GF-D8 (cell line): Measurements from ENCODE around the gene GPX4.
A peak's percentile ranks its signal among the peaks of the same experiment; 100 is the strongest.

Experiments used
- DNase-seq: peaks from one replicate; lab custom pipeline; 2025; lab: John Stamatoyannopoulos, UW

GPX4 gene

GRCh38 chr19:1103708-1104310 lies at the start of gene GPX4:
Gene GPX4 (plus strand): TSS chr19:1103994. CDS start chr19:1104044, 50 bp downstream.
- peak; percentile 96 for DNase-seq

GRCh38 chr19:1054102-1055027 lies 49.4 kb upstream of the GPX4 start:
- DNase-seq = no peak

GRCh38 chr19:1055028-1055425 lies 48.8 kb upstream of the GPX4 start:
- DNase-seq = no peak

- no peak for DNase-seq
Measured at GRCh38 chr19:1055886-1056620, 47.7 kb upstream of the GPX4 start.

GRCh38 chr19:1057176-1057855 lies 46.5 kb upstream of the GPX4 start:
- peak; percentile 2 for DNase-seq

GRCh38 chr19:1058112-1058511 lies 45.7 kb upstream of the GPX4 start:
- DNase-seq = no peak

GRCh38 chr19:1060689-1061088 lies 43.1 kb upstream of the GPX4 start:
- DNase-seq = no peak

- no peak for DNase-seq
Measured at GRCh38 chr19:1061987-1062386, 41.8 kb upstream of the GPX4 start.

GRCh38 chr19:1062387-1063029 lies 41.3 kb upstream of the GPX4 start:
- DNase-seq = no peak

- DNase-seq = no peak
Measured at GRCh38 chr19:1063030-1063908, 40.5 kb upstream of the GPX4 start.

- DNase-seq = no peak
Measured at GRCh38 chr19:1063909-1064660, 39.7 kb upstream of the GPX4 start.

- DNase-seq = peak; percentile 34
Measured at GRCh38 chr19:1064661-1065605, 38.9 kb upstream of the GPX4 start.

GRCh38 chr19:1065606-1066109 lies 38.1 kb upstream of the GPX4 start:
- DNase-seq = no peak

GRCh38 chr19:1066251-1066747 lies 37.5 kb upstream of the GPX4 start:
- DNase-seq = peak; percentile 28

GRCh38 chr19:1066748-1067340 lies 37.0 kb upstream of the GPX4 start, which contains the start of gene ARHGAP45:
Gene ARHGAP45 (plus strand): TSS chr19:1067167. CDS start chr19:1067406, 239 bp downstream.
- DNase-seq = peak; percentile 45

GRCh38 chr19:1067341-1067957 lies 36.3 kb upstream of the GPX4 start:
- no peak for DNase-seq
